Muscle layer of colon (tissue), 2 donors: ENCODE results near the gene PDK2.

Experiments used
- H3K27ac ChIP-seq: one replicate; pipeline ENCODE4 v1.7.0; 2013; ENCODE audit warnings: low read depth, mild to moderate bottlenecking, low read length, moderate library complexity
- H3K27me3 ChIP-seq, 2 donors: one replicate each; pipeline ENCODE4 v1.7.0; 2013; ENCODE audit warnings: low read length in 2 of 2, mild to moderate bottlenecking in 2 of 2; ENCODE audit not compliant: insufficient read depth in 2 of 2, control insufficient read depth in 1 of 2
- H3K36me3 ChIP-seq: one replicate; pipeline ENCODE4 v1.7.0; 2013; ENCODE audit warnings: mild to moderate bottlenecking, low read length; ENCODE audit not compliant: insufficient read depth
- H3K4me1 ChIP-seq: one replicate; pipeline ENCODE4 v1.7.0; 2013; ENCODE audit warnings: mild to moderate bottlenecking, low read length; ENCODE audit not compliant: insufficient read depth
- H3K4me3 ChIP-seq, 2 donors: one replicate each; pipeline ENCODE4 v1.7.0; 2013; ENCODE audit warnings: low read length in 2 of 2, low read depth in 1 of 2, mild to moderate bottlenecking in 1 of 2, moderate library complexity in 1 of 2
- H3K9ac ChIP-seq: one replicate; pipeline ENCODE4 v1.7.0; 2013; ENCODE audit warnings: low read length
- H3K9me3 ChIP-seq: one replicate; pipeline ENCODE4 v1.7.0; 2013; ENCODE audit warnings: mild to moderate bottlenecking, low read length
- donor health status: abdominal sarcoma.
- donor health status: Adenocarcinoma of cecum.

The PDK2 gene

GRCh38 chr17:50052241-50052796 is 42.8 kb upstream of the PDK2 start:
- no peak overlapping the region for H3K27ac ChIP-seq
- peaks cover 7% of the 10 kb centered on the region for H3K4me1 ChIP-seq

GRCh38 chr17:50052822-50053653 is 42.1 kb upstream of the PDK2 start:
- Histone ChIP-seq H3K4me3 (no peak overlapping the region), H3K27me3 (no peaks in the 10 kb centered on the region), H3K27ac (no peak overlapping the region), H3K9me3 (no peaks in the 10 kb centered on the region), H3K4me1 (peaks cover 14% of the 10 kb centered on the region), H3K9ac (no peak overlapping the region), H3K36me3 (no peaks in the 10 kb centered on the region)

More at GRCh38 chr17:50052241-50052796, 42.8 kb upstream of the PDK2 start:
- Histone ChIP-seq H3K9me3 (no peaks in the 10 kb centered on the region), H3K36me3 (no peaks in the 10 kb centered on the region), H3K4me3 (no peak overlapping the region), H3K27me3 (no peaks in the 10 kb centered on the region), H3K9ac (no peak overlapping the region)

- Histone ChIP-seq H3K9ac (no peak overlapping the region), H3K27me3 (no peaks in the 10 kb centered on the region), H3K4me1 (peaks cover 18% of the 10 kb centered on the region), H3K4me3 (no peak overlapping the region), H3K9me3 (no peaks in the 10 kb centered on the region), H3K36me3 (no peaks in the 10 kb centered on the region), H3K27ac (no peak overlapping the region)
These were observed 41.5 kb upstream of the PDK2 start for GRCh38 chr17:50053654-50053960.

GRCh38 chr17:50055055-50055425 is 40.1 kb upstream of the PDK2 start:
- Histone ChIP-seq H3K9me3 (no peaks in the 10 kb centered on the region), H3K27me3 (no peaks in the 10 kb centered on the region), H3K9ac (peak overlapping the region; percentile 88), H3K27ac (peak overlapping the region; percentile 93), H3K36me3 (no peaks in the 10 kb centered on the region), H3K4me1 (peaks cover 32% of the 10 kb centered on the region), H3K4me3 (peak overlapping the region; percentile 71 to 84)

GRCh38 chr17:50055426-50056216 is 39.5 kb upstream of the PDK2 start, which contains the start of gene ITGA3:
ITGA3 (plus strand) TSS chr17:50056110; CDS start chr17:50056440, 330 bp downstream.
- Histone ChIP-seq H3K27ac (peak within 1 kb of the TSS; percentile 93), H3K9ac (peak within 1 kb of the TSS; percentile 88), H3K27me3 (no peaks in the 10 kb centered on the region), H3K9me3 (no peaks in the 10 kb centered on the region), H3K4me1 (peaks cover 38% of the 10 kb centered on the region), H3K4me3 (peak within 1 kb of the TSS; percentile 71 to 84), H3K36me3 (no peaks in the 10 kb centered on the region)

GRCh38 chr17:50056217-50056960 is 38.8 kb upstream of the PDK2 start:
- Histone ChIP-seq H3K27me3 (no peaks in the 10 kb centered on the region), H3K9ac (peak overlapping the region; percentile 6), H3K4me1 (peaks cover 45% of the 10 kb centered on the region), H3K36me3 (no peaks in the 10 kb centered on the region), H3K4me3 (peak overlapping the region; percentile 71 to 84), H3K27ac (peak overlapping the region; percentile 93), H3K9me3 (no peaks in the 10 kb centered on the region)

GRCh38 chr17:50056961-50057330 is 38.2 kb upstream of the PDK2 start:
- Histone ChIP-seq H3K9me3 (no peaks in the 10 kb centered on the region), H3K9ac (peak overlapping the region; percentile 6), H3K27ac (peak overlapping the region; percentile 60), H3K4me3 (peak overlapping the region in 1 of 2 donors; percentile 71), H3K36me3 (no peaks in the 10 kb centered on the region), H3K4me1 (peaks cover 51% of the 10 kb centered on the region), H3K27me3 (no peaks in the 10 kb centered on the region)

GRCh38 chr17:50057521-50057991 is 37.6 kb upstream of the PDK2 start:
- no peaks in the 10 kb centered on the region for H3K36me3 ChIP-seq
- H3K27ac ChIP-seq, result peak overlapping the region; percentile 60
- H3K4me1 ChIP-seq, result peaks cover 57% of the 10 kb centered on the region
- H3K9me3 ChIP-seq, result no peaks in the 10 kb centered on the region
- no peak overlapping the region for H3K4me3 ChIP-seq
- H3K27me3 ChIP-seq, result no peaks in the 10 kb centered on the region
- no peak overlapping the region for H3K9ac ChIP-seq

- H3K27ac ChIP-seq, result no peak overlapping the region
- no peak overlapping the region for H3K4me3 ChIP-seq
- H3K9ac ChIP-seq, result no peak overlapping the region
- H3K27me3 ChIP-seq, result no peaks in the 10 kb centered on the region
- H3K4me1 ChIP-seq, result peaks cover 66% of the 10 kb centered on the region
- H3K36me3 ChIP-seq, result no peaks in the 10 kb centered on the region
- no peaks in the 10 kb centered on the region for H3K9me3 ChIP-seq
These were observed 36.7 kb upstream of the PDK2 start for GRCh38 chr17:50058296-50058953.

GRCh38 chr17:50059256-50059655 is 35.9 kb upstream of the PDK2 start:
- Histone ChIP-seq H3K27ac (peak overlapping the region; percentile 36), H3K9ac (no peak overlapping the region), H3K4me1 (peaks cover 74% of the 10 kb centered on the region), H3K27me3 (no peaks in the 10 kb centered on the region), H3K4me3 (no peak overlapping the region), H3K36me3 (no peaks in the 10 kb centered on the region), H3K9me3 (no peaks in the 10 kb centered on the region)
